H1 (cell line): Measurements from ENCODE around the gene ATF7. TPM values are rescaled to one million over a fixed set of nuclear protein-coding genes. Genes with fewer than 3 reads are reported as not detected.

Experiments used
- CTCF ChIA-PET: fragments of 300-600 bp; sonication (Branson Sonifier 250); formaldehyde crosslinking; loops from one replicate; lab custom pipeline; 2021; ENCODE audit not compliant: partially characterized antibody; lab: Charles Lee
- POLR2A ChIA-PET: fragments of 300-600 bp; sonication (Branson Sonifier 250); formaldehyde crosslinking; loops from one replicate; lab custom pipeline; 2021; ENCODE audit warnings: inconsistent platforms; ENCODE audit not compliant: partially characterized antibody; lab: Charles Lee
- DNase-seq, 2 experiments: peaks; one replicate each; pipeline versions ENCODE4 v3.0.0 to v3.0.0-alpha.2; 2010 to 2022; ENCODE audit warnings: low spot score in 2 of 2, low read depth in 1 of 2, mixed read lengths in 1 of 2
- FAIRE-seq: peaks from 2 replicates; lab custom pipeline; 2011; peaks lifted over from hg19 to GRCh38; lab: Jason Lieb, UNC
- H2AFZ ChIP-seq: 2 replicates; pipeline ENCODE4 v1.8.1; 2012; ENCODE audit warnings: low read length, inconsistent platforms
- H2AK5ac ChIP-seq: 2 replicates; pipeline ENCODE4 v1.6.1; 2013; ENCODE audit warnings: low read depth, low read length
- H2BK120ac ChIP-seq: replicated peaks from 2 replicates; pipeline ENCODE3; 2013; ENCODE audit warnings: low read depth, low read length, inconsistent platforms
- H2BK12ac ChIP-seq: 2 replicates; pipeline ENCODE4 v1.6.1; 2013; ENCODE audit warnings: low read depth, low read length
- H2BK15ac ChIP-seq: 2 replicates; pipeline ENCODE4 v1.6.1; 2013; ENCODE audit warnings: low read length
- H2BK20ac ChIP-seq: 2 replicates; pipeline ENCODE4 v1.6.1; 2013; ENCODE audit warnings: low read length
- H2BK5ac ChIP-seq: 2 replicates; pipeline ENCODE4 v1.6.1; 2013; ENCODE audit warnings: low read depth, low read length
- H3K14ac ChIP-seq: 2 replicates; pipeline ENCODE4 v1.6.1; 2013; ENCODE audit warnings: inconsistent platforms; ENCODE audit not compliant: insufficient read length
- H3K18ac ChIP-seq: 2 replicates; pipeline ENCODE4 v1.6.1; 2013; ENCODE audit warnings: low read length; ENCODE audit errors: extremely low read depth
- H3K23ac ChIP-seq: 2 replicates; pipeline ENCODE4 v1.6.1; 2013; ENCODE audit warnings: inconsistent platforms; ENCODE audit not compliant: insufficient read length
- H3K23me2 ChIP-seq: 2 replicates; pipeline ENCODE4 v1.6.1; 2013; ENCODE audit warnings: low read depth, low read length
- H3K27ac ChIP-seq: 2 replicates; pipeline ENCODE4 v1.6.1; 2011; ENCODE audit warnings: low read depth, low read length, inconsistent platforms
- H3K27me3 ChIP-seq, 4 experiments: replicated peaks in 1 of 4; 1 replicate in 1 of 4; 2 replicates in 3 of 4; pipeline versions ENCODE4 v1.6.1 to v1.8.1; 2011 to 2013; ENCODE audit warnings: low read length in 3 of 4, mild to moderate bottlenecking in 3 of 4, inconsistent platforms in 2 of 4, mixed read lengths in 2 of 4, moderate library complexity in 1 of 4; ENCODE audit not compliant: control insufficient read depth in 3 of 4, insufficient read depth in 3 of 4; ENCODE audit errors: extremely low read depth in 1 of 4
- H3K36me3 ChIP-seq, 4 experiments: 2 replicates each; pipeline versions ENCODE4 v1.6.1 to v1.8.1; 2011 to 2013; ENCODE audit warnings: mild to moderate bottlenecking in 4 of 4, low read length in 3 of 4, moderate library complexity in 2 of 4, control low read depth in 1 of 4, inconsistent platforms in 1 of 4; ENCODE audit not compliant: insufficient read depth in 4 of 4, control insufficient read depth in 2 of 4
- H3K4ac ChIP-seq: replicated peaks from 2 replicates; pipeline ENCODE3; 2013; ENCODE audit warnings: low read length, low read depth, mixed read lengths, inconsistent platforms; ENCODE audit not compliant: insufficient read length
- H3K4me1 ChIP-seq, 4 experiments: replicated peaks in 1 of 4; 1 replicate in 1 of 4; 2 replicates in 3 of 4; pipeline versions ENCODE4 v1.6.1 to v1.8.1; 2011 to 2013; ENCODE audit warnings: low read length in 3 of 4, inconsistent platforms in 2 of 4, mixed read lengths in 1 of 4; ENCODE audit not compliant: insufficient read depth in 4 of 4, control insufficient read depth in 3 of 4
- H3K4me2 ChIP-seq, 2 experiments: 2 replicates each; pipeline versions ENCODE4 v1.6.1 to v1.8.1; 2011 to 2013; ENCODE audit warnings: low read depth in 2 of 2, low read length in 2 of 2, control low read depth in 1 of 2, inconsistent platforms in 1 of 2, mild to moderate bottlenecking in 1 of 2; ENCODE audit not compliant: insufficient read depth in 1 of 2
- H3K4me3 ChIP-seq, 4 experiments: fragments of 200-600, 300-600 bp in 1 of 4; sonication (generic), shearing (Covaris generic), sonication (Bioruptor Twin) in 1 of 4; 2 replicates each; pipeline versions ENCODE4 v1.5.1 to v1.8.1; 2011 to 2016; ENCODE audit warnings: low read length in 4 of 4, low read depth in 3 of 4, control low read depth in 2 of 4, inconsistent platforms in 2 of 4, mild to moderate bottlenecking in 2 of 4, mixed read lengths in 1 of 4, moderate library complexity in 1 of 4; ENCODE audit not compliant: insufficient read depth in 2 of 4; ENCODE audit errors: extremely low read depth in 1 of 4
- H3K56ac ChIP-seq: replicated peaks from 2 replicates; pipeline ENCODE3; 2013; ENCODE audit warnings: low read depth, mild to moderate bottlenecking, mixed read lengths, low read length, inconsistent platforms; ENCODE audit not compliant: insufficient read length
- H3K79me1 ChIP-seq: 2 replicates; pipeline ENCODE4 v1.6.1; 2013; ENCODE audit warnings: low read depth, low read length, control low read depth
- H3K79me2 ChIP-seq, 2 experiments: 2 replicates each; pipeline versions ENCODE4 v1.6.1 to v1.8.1; 2012 to 2013; ENCODE audit warnings: low read length in 2 of 2, mild to moderate bottlenecking in 2 of 2, inconsistent platforms in 1 of 2; ENCODE audit not compliant: insufficient read depth in 2 of 2, control insufficient read depth in 1 of 2
- H3K9ac ChIP-seq, 4 experiments: replicated peaks in 1 of 4; 1 replicate in 1 of 4; 2 replicates in 3 of 4; pipeline versions ENCODE4 v1.6.1 to v1.8.1; 2011 to 2013; ENCODE audit warnings: low read depth in 3 of 4, low read length in 3 of 4, control low read depth in 2 of 4, mild to moderate bottlenecking in 2 of 4, moderate library complexity in 2 of 4, inconsistent platforms in 1 of 4; ENCODE audit errors: extremely low read depth in 1 of 4
- H3K9me3 ChIP-seq, 2 experiments: 2 replicates each; pipeline versions ENCODE4 v1.6.1 to v1.8.1; 2012 to 2013; ENCODE audit warnings: mild to moderate bottlenecking in 2 of 2, moderate library complexity in 2 of 2, control low read depth in 1 of 2, inconsistent platforms in 1 of 2, low read depth in 1 of 2, low read length in 1 of 2, mixed read lengths in 1 of 2; ENCODE audit not compliant: insufficient read depth in 2 of 2
- H4K20me1 ChIP-seq, 2 experiments: replicated peaks in 1 of 2; 2 replicates each; pipeline versions ENCODE3 to v1.8.1; 2011 to 2013; ENCODE audit warnings: inconsistent platforms in 2 of 2, low read length in 2 of 2, mild to moderate bottlenecking in 1 of 2; ENCODE audit not compliant: insufficient read depth in 2 of 2, control insufficient read depth in 1 of 2
- H4K5ac ChIP-seq: 2 replicates; pipeline ENCODE4 v1.6.1; 2013; ENCODE audit warnings: low read length, low read depth, mixed read lengths, inconsistent platforms; ENCODE audit not compliant: insufficient read length
- H4K8ac ChIP-seq: 2 replicates; pipeline ENCODE4 v1.8.0; 2013; ENCODE audit warnings: mild to moderate bottlenecking, moderate library complexity, low read length, inconsistent platforms; ENCODE audit not compliant: insufficient read depth; ENCODE audit errors: extremely low read depth
- H4K91ac ChIP-seq: replicated peaks from 2 replicates; pipeline ENCODE3; 2013; ENCODE audit warnings: low read length, mixed read lengths, inconsistent platforms; ENCODE audit not compliant: insufficient read length
- SP1 ChIP-seq: IDR thresholded peaks from 2 replicates; pipeline ENCODE4 v1.6.1; 2011; ENCODE audit warnings: low read depth, low read length
- WGBS, 2 experiments: shearing (Covaris generic) in 1 of 2; methylation state at CpG; one replicate each; pipeline versions ENCODE4 v1.1.6 to v1.1.7; 2013 to 2015; ENCODE audit warnings: low lambda C conversion rate in 2 of 2, mixed read lengths in 2 of 2, inconsistent platforms in 1 of 2, low coverage in 1 of 2, missing lambda C conversion rate in 1 of 2; ENCODE audit not compliant: insufficient replicate concordance in 2 of 2, insufficient coverage in 1 of 2, insufficient read length in 1 of 2; ENCODE audit errors: extremely low coverage in 1 of 2, missing lambda C conversion rate in 1 of 2; 5-methylcytosine and 5-hydroxymethylcytosine counted together
- polyA plus RNA-seq, 7 experiments: library from polyadenylated mRNA; depleted of rRNA in 3 of 7; stranded (reverse) in 5 of 7; unstranded in 2 of 7; fragments of >200 nt in 5 of 7; fragments of 200-250 nt in 2 of 7; gene quantifications; 1 replicate in 5 of 7; 2 replicates in 1 of 7; 4 replicates in 1 of 7; pipeline versions ENCODE4 v1.2.1 to v1.2.3, GENCODE V29; 2011 to 2013; ENCODE audit warnings: missing spikeins in 2 of 7, mixed read lengths in 2 of 7
- total RNA-seq: library from RNA; stranded (reverse); fragmentation: NEBNext Ultra II Directional; extraction: Animal tissue kit (Norgen Biotek cat#: 25700); gene quantifications from 2 replicates; pipeline ENCODE4 v1.2.1, GENCODE V29; 2021

Gene ATF7
- total and polyA plus RNA-seq, 2 of the 8 experiments (the other 6 are each of a cell fraction or from before 2014, with no cell fraction given), result 10.1 to 16.6 TPM

DNA sequence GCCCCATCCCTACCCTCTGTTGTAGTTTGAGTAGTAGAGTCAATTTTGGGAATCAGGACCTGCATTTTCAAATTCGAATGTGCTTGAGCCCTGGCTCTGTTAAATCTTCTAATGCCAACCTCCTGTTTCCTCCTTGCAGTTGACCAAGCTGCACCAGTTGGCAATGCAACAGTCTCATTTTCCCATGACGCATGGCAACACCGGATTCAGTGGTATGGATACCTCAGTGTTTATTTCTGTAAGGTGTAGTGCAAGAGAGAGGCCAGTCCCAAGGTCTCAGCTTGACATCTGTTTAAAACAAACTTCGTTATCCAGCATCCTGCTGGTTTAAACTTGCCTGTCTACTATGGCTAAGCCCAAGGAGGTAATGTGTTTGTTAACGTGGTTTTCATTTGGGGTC, 159.1 kb downstream of the ATF7 start:
- H3K27me3 ChIP-seq, result no peaks in the 10 kb centered on the region
- no peaks in the 10 kb centered on the region for H3K9me3 ChIP-seq
- no peak overlapping the region for H3K4ac ChIP-seq
- peaks cover 7% of the 10 kb centered on the region for H3K79me1 ChIP-seq
- no peak for DNase-seq
- H3K9ac ChIP-seq, result no peak overlapping the region
- H4K91ac ChIP-seq, result no peak overlapping the region
- H4K8ac ChIP-seq, result no peak overlapping the region
- H2BK5ac ChIP-seq, result no peak overlapping the region; the same call in 1 of the 2 replicates
- no peak overlapping the region for H2AK5ac ChIP-seq
- H3K14ac ChIP-seq, result no peak overlapping the region
- H4K20me1 ChIP-seq, result peaks cover 39 to 43% of the 10 kb centered on the region in 2 experiments
- H3K36me3 ChIP-seq, result peaks cover 88 to 100% (median 94%) of the 10 kb centered on the region in 4 experiments
- H2AFZ ChIP-seq, result no peak overlapping the region
- H3K23me2 ChIP-seq, result no peaks in the 10 kb centered on the region; the same call in 1 of the 2 replicates
- no peak overlapping the region for H2BK12ac ChIP-seq
- ChIA-PET POLR2A (interaction anchor here (0.8 to 67.0 kb wide), 4 partner anchors 1 to 131 kb away, joined by 3 to 3397 read pairs (median 1700); partner anchors contain the start of genes MAP3K12, NPFF, PCBP2 and PRR13), CTCF (interaction anchor here (0.8 to 2.0 kb wide), 4 partner anchors 9 to 35 kb away, joined by 3 to 6 read pairs (median 4); no protein-coding TSS in a partner anchor)
- no peak overlapping the region for H3K27ac ChIP-seq
- no peak overlapping the region for H2BK15ac ChIP-seq
- H3K4me3 ChIP-seq, result no peak overlapping the region
- peaks cover 0 to 64% of the 10 kb centered on the region in 2 experiments; a peak in 2 of 4 replicates for H3K79me2 ChIP-seq
- WGBS, 2 experiments, result 88% methylated on average over 5 of the region's 5 CpGs; no CpG with 5 or more reads in 1 of the 2 experiments
- FAIRE-seq, result no peak
- H2BK120ac ChIP-seq, result no peak overlapping the region
- H3K23ac ChIP-seq, result no peak overlapping the region
- no peak overlapping the region for H4K5ac ChIP-seq
- peaks cover 0 to 5% (median 0%) of the 10 kb centered on the region in 4 experiments; a peak in 2 of 7 replicates for H3K4me1 ChIP-seq
- H3K56ac ChIP-seq, result no peak overlapping the region
- no peak overlapping the region for H3K4me2 ChIP-seq
- H3K18ac ChIP-seq, result no peak overlapping the region
- no peak overlapping the region for H2BK20ac ChIP-seq
- no peak for TF ChIP-seq SP1
